ENCODE results near the gene GALNT6.
A peak's percentile ranks its signal among the peaks of the same experiment; 100 is the strongest.

The GALNT6 gene

GRCh38 chr12:51391283-51392123 lies at the start of gene GALNT6:
Gene GALNT6, minus strand, starts transcription at chr12:51391406. Its CDS starts 11,625 bp downstream, at chr12:51379781.
- no peak for DNase-seq

GRCh38 chr12:51439330-51439729 lies 48.1 kb upstream of the GALNT6 start:
- DNase-seq, result no peak

GRCh38 chr12:51437431-51437830 lies 46.2 kb upstream of the GALNT6 start:
- DNase-seq, result no peak

- DNase-seq, result no peak
Observed at GRCh38 chr12:51434305-51434704, 43.1 kb upstream of the GALNT6 start.

- DNase-seq, result no peak
Observed at GRCh38 chr12:51432921-51433320, 41.7 kb upstream of the GALNT6 start.

GRCh38 chr12:51430196-51430895 lies 39.1 kb upstream of the GALNT6 start:
- no peak for DNase-seq

- DNase-seq, result no peak
Observed at GRCh38 chr12:51429700-51430099, 38.5 kb upstream of the GALNT6 start.

GRCh38 chr12:51428256-51428655 lies 37.0 kb upstream of the GALNT6 start:
- DNase-seq, result no peak

- peak; percentile 83 to 93 for DNase-seq
Observed at GRCh38 chr12:51424662-51425539, 33.7 kb upstream of the GALNT6 start, which contains the start of gene SLC4A8. Gene SLC4A8, plus strand, starts transcription at chr12:51424831. Its CDS starts 157 bp downstream, at chr12:51424988.

- no peak for DNase-seq
Observed at GRCh38 chr12:51424094-51424661, 33.0 kb upstream of the GALNT6 start.

GRCh38 chr12:51421266-51421884 lies 30.2 kb upstream of the GALNT6 start:
- DNase-seq, result peak in 1 of 2 experiments; percentile 19

- no peak for DNase-seq
Observed at GRCh38 chr12:51419425-51420193, 28.4 kb upstream of the GALNT6 start.

- no peak for DNase-seq
Observed at GRCh38 chr12:51417826-51418225, 26.6 kb upstream of the GALNT6 start.

GRCh38 chr12:51415931-51416330 lies 24.7 kb upstream of the GALNT6 start:
- no peak for DNase-seq

- DNase-seq, result no peak
Observed at GRCh38 chr12:51413791-51414190, 22.6 kb upstream of the GALNT6 start.

GRCh38 chr12:51413149-51413548 lies 21.9 kb upstream of the GALNT6 start:
- DNase-seq, result no peak

GRCh38 chr12:51409846-51410245 lies 18.6 kb upstream of the GALNT6 start:
- no peak for DNase-seq

GRCh38 chr12:51407604-51408003 lies 16.4 kb upstream of the GALNT6 start:
- no peak for DNase-seq

- no peak for DNase-seq
Observed at GRCh38 chr12:51406859-51407258, 15.7 kb upstream of the GALNT6 start.

GRCh38 chr12:51406290-51406689 lies 15.1 kb upstream of the GALNT6 start:
- no peak for DNase-seq

- DNase-seq, result no peak
Observed at GRCh38 chr12:51405801-51406207, 14.6 kb upstream of the GALNT6 start.

All from cerebellar nuclear complex (tissue), 1 donor.